Measurements from ENCODE around the gene NPEPL1. TPM values are rescaled to one million over a fixed set of nuclear protein-coding genes. Genes with fewer than 3 reads are reported as not detected.
A peak's percentile ranks its signal among the peaks of the same experiment; 100 is the strongest.

Gene NPEPL1
- total RNA-seq, 6 donors from 2014 or later, result 19.4 to 198 (median 50.9) TPM

- Histone ChIP-seq H3K27me3 (no peaks in the 10 kb centered on the region), H3K36me3 (peaks cover 6 to 72% (median 38%) of the 10 kb centered on the region in 4 donors), H3K4me1 (peaks cover 0 to 13% (median 6%) of the 10 kb centered on the region in 4 donors), H3K9me3 (no peaks in the 10 kb centered on the region), H3K4me3 (no peak overlapping the region), H3K27ac (peak overlapping the region in 3 of 4 donors; percentile 7 to 63 (median 37))
- ATAC-seq (ENCODE audit: low FRiP score in 2 of 2) (no peak), DNase-seq (no peak)
- TF ChIP-seq CTCF (IDR thresholded peaks at IDR 0.05) (no peak), POLR2AphosphoS5 (IDR thresholded peaks at IDR 0.05) (no peak), EP300 (IDR thresholded peaks at IDR 0.05) (no peak), POLR2A (IDR thresholded peaks at IDR 0.05) (no peak)
- 85 to 87% methylated on average over 5 of the region's 5 CpGs for WGBS, 2 donors
These were observed 23.7 kb upstream of the NPEPL1 start for GRCh38 chr20:58668901-58669286.

GRCh38 chr20:58669287-58670006, 23.2 kb upstream of the NPEPL1 start:
- Histone ChIP-seq H3K36me3 (peaks cover 6 to 78% (median 41%) of the 10 kb centered on the region in 4 donors), H3K4me3 (no peak overlapping the region), H3K27ac (peak overlapping the region in 3 of 4 donors; percentile 7 to 63 (median 37)), H3K9me3 (no peaks in the 10 kb centered on the region), H3K4me1 (peaks cover 0 to 13% (median 6%) of the 10 kb centered on the region in 4 donors), H3K27me3 (no peaks in the 10 kb centered on the region)
- TF ChIP-seq POLR2A (IDR thresholded peaks at IDR 0.05), result no peak
- TF ChIP-seq EP300 (IDR thresholded peaks at IDR 0.05), result no peak
- DNase-seq (peak; percentile 49 to 77), ATAC-seq (ENCODE audit: low FRiP score in 2 of 2) (peak in 1 of 2 donors; percentile 57)
- 54 to 76% methylated on average over 14 to 16 of the region's 16 CpGs for WGBS, 2 donors

GRCh38 chr20:58670102-58670501, 22.5 kb upstream of the NPEPL1 start:
- no peak overlapping the region for H3K27ac ChIP-seq
- DNase-seq (no peak), ATAC-seq (ENCODE audit: low FRiP score in 2 of 2) (no peak)
- no peak for TF ChIP-seq CTCF (IDR thresholded peaks at IDR 0.05)
- TF ChIP-seq POLR2A (IDR thresholded peaks at IDR 0.05), result no peak
- no peak for TF ChIP-seq EP300 (IDR thresholded peaks at IDR 0.05)
- TF ChIP-seq POLR2AphosphoS5 (IDR thresholded peaks at IDR 0.05), result no peak
- no peaks in the 10 kb centered on the region for H3K9me3 ChIP-seq
- WGBS, 2 donors, result 79 to 83% methylated on average over 1 of the region's 1 CpG
- no peak overlapping the region for H3K4me3 ChIP-seq
- peaks cover 0 to 13% (median 6%) of the 10 kb centered on the region in 4 donors for H3K4me1 ChIP-seq
- no peaks in the 10 kb centered on the region for H3K27me3 ChIP-seq
- peaks cover 11 to 85% (median 48%) of the 10 kb centered on the region in 4 donors for H3K36me3 ChIP-seq

GRCh38 chr20:58670659-58671058, 21.9 kb upstream of the NPEPL1 start:
- no peak for ATAC-seq (ENCODE audit: low FRiP score in 2 of 2)
- peaks cover 11 to 87% (median 52%) of the 10 kb centered on the region in 4 donors for H3K36me3 ChIP-seq

More at GRCh38 chr20:58670659-58671058, 21.9 kb upstream of the NPEPL1 start:
- no peak for DNase-seq
- no peak overlapping the region for H3K4me3 ChIP-seq
- H3K4me1 ChIP-seq, result peaks cover 0 to 13% (median 6%) of the 10 kb centered on the region in 4 donors
- no peak overlapping the region for H3K27ac ChIP-seq
- TF ChIP-seq CTCF (IDR thresholded peaks at IDR 0.05), result no peak
- no peak for TF ChIP-seq EP300 (IDR thresholded peaks at IDR 0.05)
- no peak for TF ChIP-seq POLR2AphosphoS5 (IDR thresholded peaks at IDR 0.05)
- no peak for TF ChIP-seq POLR2A (IDR thresholded peaks at IDR 0.05)
- 65 to 73% methylated on average over 4 of the region's 4 CpGs for WGBS, 2 donors
- H3K27me3 ChIP-seq, result no peaks in the 10 kb centered on the region
- no peaks in the 10 kb centered on the region for H3K9me3 ChIP-seq
